Thoracic aorta (tissue), 2 donors: ENCODE measurements around the gene DRAP1. TPM values are rescaled to one million over a fixed set of nuclear protein-coding genes. Genes with fewer than 3 reads are reported as not detected.

Experiments used
- ATAC-seq: fragments of 150-250 bp; one replicate; pipeline ENCODE4 v1.8.0; 2017; ENCODE audit warnings: low read depth; ENCODE audit not compliant: insufficient number of reproducible peaks, low FRiP score
- DNase-seq: peaks from one replicate; pipeline ENCODE4 v3.0.0-alpha.2; 2020; ENCODE audit warnings: low spot score
- H3K27ac ChIP-seq, 2 donors: fragments of 200-600 bp; sonication (generic); 1 replicate in 1 of 2; 2 replicates in 1 of 2; pipeline ENCODE4 v1.5.1; 2016; ENCODE audit warnings: mild to moderate bottlenecking in 2 of 2, moderate library complexity in 2 of 2
- H3K27me3 ChIP-seq: fragments of 200-600 bp; sonication (generic); replicated peaks from 2 replicates; pipeline ENCODE4 v1.6.0; 2016; ENCODE audit warnings: mild to moderate bottlenecking; ENCODE audit not compliant: insufficient read depth
- H3K36me3 ChIP-seq: fragments of 200-600 bp; sonication (generic); one replicate; pipeline ENCODE4 v1.5.1; 2016
- H3K4me1 ChIP-seq, 2 donors: fragments of 200-600 bp; sonication (generic); 1 replicate in 1 of 2; 2 replicates in 1 of 2; pipeline versions ENCODE4 v1.5.1 to v1.6.0; 2016; ENCODE audit warnings: low read depth in 2 of 2, mild to moderate bottlenecking in 1 of 2; ENCODE audit not compliant: control insufficient read depth in 1 of 2
- H3K4me3 ChIP-seq: fragments of 200-600 bp; sonication (generic); 2 replicates; pipeline ENCODE4 v1.5.1; 2016; ENCODE audit warnings: mild to moderate bottlenecking
- H3K9me3 ChIP-seq: fragments of 200-600 bp; sonication (generic); 2 replicates; pipeline ENCODE4 v1.5.1; 2016
- total RNA-seq, 2 donors: library from RNA; depleted of rRNA; stranded (reverse); fragments of >200 nt; gene quantifications; one replicate each; pipeline versions ENCODE4 v1.1.0 to v1.2.3, GENCODE V29; 2016
- TF ChIP-seq, protein P1 (sequence below): fragments of 200-600 bp; sonication (generic); IDR thresholded peaks from one replicate; pipeline ENCODE4 v1.5.1; 2019; ENCODE audit warnings: antibody characterized with exemption

The DRAP1 gene
- total RNA-seq, 2 donors from 2014 or later = 82.5 to 91.2 TPM

DNA sequence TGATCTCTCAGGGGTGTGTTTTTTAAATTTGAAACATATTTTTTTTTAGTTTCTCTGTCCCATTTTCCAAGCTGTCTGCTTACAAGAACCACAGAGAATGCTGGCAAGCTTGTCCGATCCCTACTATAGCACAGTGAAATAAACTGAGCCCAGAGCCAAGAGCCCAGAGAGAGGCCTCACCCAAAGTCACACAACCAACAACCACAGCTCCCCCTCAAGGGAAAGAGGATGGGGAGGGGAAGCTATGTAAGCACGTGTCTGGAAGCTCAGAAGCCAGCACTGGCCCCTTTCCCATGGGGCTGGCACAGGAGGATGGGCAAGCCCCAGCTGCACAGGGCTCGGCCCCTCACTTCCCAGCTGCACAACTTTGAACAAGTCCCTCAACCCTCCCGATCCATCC, 39.1 kb downstream of the DRAP1 start:
- Histone ChIP-seq H3K27me3 (no peaks in the 10 kb centered on the region), H3K9me3 (no peaks in the 10 kb centered on the region), H3K27ac (no peak overlapping the region), H3K36me3 (no peaks in the 10 kb centered on the region), H3K4me3 (no peak overlapping the region), H3K4me1 (peaks cover 12% of the 10 kb centered on the region in 2 donors)
- no peak for ATAC-seq
- TF ChIP-seq, protein P1, sequence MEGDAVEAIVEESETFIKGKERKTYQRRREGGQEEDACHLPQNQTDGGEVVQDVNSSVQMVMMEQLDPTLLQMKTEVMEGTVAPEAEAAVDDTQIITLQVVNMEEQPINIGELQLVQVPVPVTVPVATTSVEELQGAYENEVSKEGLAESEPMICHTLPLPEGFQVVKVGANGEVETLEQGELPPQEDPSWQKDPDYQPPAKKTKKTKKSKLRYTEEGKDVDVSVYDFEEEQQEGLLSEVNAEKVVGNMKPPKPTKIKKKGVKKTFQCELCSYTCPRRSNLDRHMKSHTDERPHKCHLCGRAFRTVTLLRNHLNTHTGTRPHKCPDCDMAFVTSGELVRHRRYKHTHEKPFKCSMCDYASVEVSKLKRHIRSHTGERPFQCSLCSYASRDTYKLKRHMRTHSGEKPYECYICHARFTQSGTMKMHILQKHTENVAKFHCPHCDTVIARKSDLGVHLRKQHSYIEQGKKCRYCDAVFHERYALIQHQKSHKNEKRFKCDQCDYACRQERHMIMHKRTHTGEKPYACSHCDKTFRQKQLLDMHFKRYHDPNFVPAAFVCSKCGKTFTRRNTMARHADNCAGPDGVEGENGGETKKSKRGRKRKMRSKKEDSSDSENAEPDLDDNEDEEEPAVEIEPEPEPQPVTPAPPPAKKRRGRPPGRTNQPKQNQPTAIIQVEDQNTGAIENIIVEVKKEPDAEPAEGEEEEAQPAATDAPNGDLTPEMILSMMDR = no peak
- DNase-seq = no peak

DNA sequence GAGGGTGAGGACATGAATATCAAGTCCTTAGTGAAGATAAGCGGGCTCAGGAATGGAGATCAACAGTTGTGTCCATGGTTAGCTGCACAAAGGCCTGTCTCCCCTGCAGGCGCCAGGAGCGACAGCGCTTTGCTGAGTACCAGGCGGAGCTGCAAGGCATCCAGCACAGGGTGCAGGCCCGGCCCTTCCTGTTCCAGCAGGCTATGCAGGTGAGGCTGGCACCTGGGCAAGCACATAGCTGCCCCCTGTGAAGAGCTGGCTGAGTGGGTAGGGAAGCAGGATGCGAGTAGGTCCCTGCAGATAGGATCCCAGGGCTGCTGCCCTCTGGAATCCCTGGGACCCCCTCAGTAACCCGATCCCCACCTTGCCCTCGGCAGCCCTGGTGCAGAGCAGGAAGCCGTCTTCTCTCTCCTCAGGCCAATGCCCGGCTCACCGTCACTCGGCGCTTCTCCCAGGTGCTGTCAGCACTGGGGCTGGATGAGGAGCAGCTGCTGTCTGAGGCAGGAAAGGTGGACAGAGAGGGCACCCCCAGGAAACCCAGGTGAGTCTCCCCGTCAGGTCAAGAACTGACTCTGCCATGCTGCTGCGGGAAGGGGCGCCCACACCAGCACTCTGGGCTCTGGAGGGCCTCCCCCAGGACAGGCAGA, 39.7 kb downstream of the DRAP1 start:
- TF ChIP-seq, protein P1 = no peak
- H3K36me3 ChIP-seq = peaks cover 2% of the 10 kb centered on the region
- ATAC-seq (no peak), DNase-seq (no peak)
- H3K27ac ChIP-seq = no peak overlapping the region
- H3K4me1 ChIP-seq = peaks cover 18% of the 10 kb centered on the region in 2 donors
- H3K27me3 ChIP-seq = no peaks in the 10 kb centered on the region
- H3K9me3 ChIP-seq = no peaks in the 10 kb centered on the region
- H3K4me3 ChIP-seq = no peak overlapping the region

DNA sequence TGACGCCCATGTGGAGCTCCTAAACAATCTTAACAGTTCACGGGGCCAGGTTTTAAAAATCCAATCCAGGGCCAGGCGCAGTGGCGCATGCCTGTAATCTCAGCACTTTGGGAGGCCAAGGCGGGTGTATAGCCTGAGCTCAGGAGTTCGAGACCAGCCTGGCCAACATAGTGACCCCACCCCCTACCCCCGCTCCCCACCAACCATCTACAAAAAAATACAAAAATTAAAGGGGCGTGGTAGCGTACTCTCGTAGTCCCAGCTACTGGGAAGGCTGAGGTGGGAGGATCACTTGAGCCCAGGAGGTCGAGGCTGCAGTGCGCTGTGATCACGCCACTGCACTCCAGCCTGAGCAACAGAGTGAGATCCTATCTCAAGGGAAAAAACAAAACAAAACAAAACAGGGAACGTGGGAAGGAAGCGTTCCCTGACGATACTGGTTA, 41.6 kb downstream of the DRAP1 start:
- Histone ChIP-seq H3K4me3 (peak overlapping the region; percentile 100), H3K9me3 (no peaks in the 10 kb centered on the region), H3K27me3 (no peaks in the 10 kb centered on the region), H3K36me3 (peaks cover 21% of the 10 kb centered on the region), H3K27ac (peak overlapping the region; percentile 90 to 97), H3K4me1 (peaks cover 22% of the 10 kb centered on the region in 2 donors)
- DNase-seq (no peak), ATAC-seq (no peak)
- TF ChIP-seq, protein P1 = no peak

DNA sequence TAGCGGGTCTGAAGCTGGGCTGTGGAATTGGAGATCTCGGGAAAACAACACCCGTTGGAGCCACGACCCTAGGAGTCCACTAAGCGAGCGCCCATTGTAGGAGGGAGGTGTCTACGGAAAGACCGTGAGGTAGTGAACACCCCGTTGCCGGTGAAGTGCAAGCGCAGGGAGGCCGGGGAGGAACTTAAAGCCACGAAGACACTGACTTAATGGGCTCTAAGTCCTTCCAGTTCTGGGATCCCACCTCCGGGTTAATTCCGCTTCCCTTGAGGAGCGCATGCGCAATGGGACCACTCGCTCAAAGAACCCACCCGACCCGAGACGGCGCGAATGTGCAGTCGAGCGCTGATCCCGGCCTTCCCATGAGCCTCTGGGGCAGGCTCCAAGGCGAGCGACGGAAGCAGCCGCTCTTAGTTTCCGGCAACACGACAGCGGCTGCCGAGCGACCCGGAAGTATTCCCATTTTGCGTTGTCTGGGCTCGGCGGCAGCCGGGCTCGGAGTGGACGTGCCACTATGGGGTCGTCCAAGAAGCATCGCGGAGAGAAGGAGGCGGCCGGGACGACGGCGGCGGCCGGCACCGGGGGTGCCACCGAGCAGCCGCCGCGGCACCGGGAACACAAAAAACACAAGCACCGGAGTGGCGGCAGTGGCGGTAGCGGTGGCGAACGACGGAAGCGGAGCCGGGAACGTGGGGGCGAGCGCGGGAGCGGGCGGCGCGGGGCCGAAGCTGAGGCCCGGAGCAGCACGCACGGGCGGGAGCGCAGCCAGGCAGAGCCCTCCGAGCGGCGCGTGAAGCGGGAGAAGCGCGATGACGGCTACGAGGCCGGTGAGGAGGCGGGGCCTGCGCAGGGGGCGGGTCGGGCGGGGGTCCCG, 42.3 kb downstream of the DRAP1 start, which contains the start of gene SART1:
SART1 (plus strand) TSS at position 468 of the 874 bp plus-strand sequence; CDS start at position 515, 47 bp downstream.
- DNase-seq = peak; percentile 94
- H3K9me3 ChIP-seq = no peaks in the 10 kb centered on the region
- peak within 1 kb of the TSS; percentile 100 for H3K4me3 ChIP-seq
- peak; percentile 56 for ATAC-seq
- H3K27ac ChIP-seq = peak within 1 kb of the TSS; percentile 90 to 97
- no peaks in the 10 kb centered on the region for H3K27me3 ChIP-seq
- H3K36me3 ChIP-seq = peaks cover 28% of the 10 kb centered on the region
- TF ChIP-seq, protein P1 = no peak
- peaks cover 22% of the 10 kb centered on the region in 2 donors for H3K4me1 ChIP-seq

DNA sequence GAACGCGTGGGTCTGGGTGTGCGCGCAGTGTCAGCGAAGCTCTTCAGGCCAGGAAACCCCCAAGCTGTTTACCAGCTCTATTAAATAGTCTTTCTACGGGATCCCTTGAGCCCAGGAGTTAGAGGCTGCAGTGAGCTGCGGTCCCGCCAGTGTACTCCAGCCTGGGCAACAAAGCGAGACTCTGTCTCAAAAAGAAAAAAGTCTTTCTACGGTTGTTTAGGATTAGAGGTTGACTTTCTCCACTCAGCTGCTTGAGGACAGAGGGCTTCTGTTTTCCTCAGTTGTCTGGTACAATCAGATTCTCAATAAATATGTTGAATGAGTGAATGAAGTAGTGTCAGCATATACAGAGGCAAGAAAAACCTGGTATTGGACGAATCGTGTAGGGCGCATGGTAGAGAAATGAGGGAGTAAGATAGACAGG, 42.9 kb downstream of the DRAP1 start:
- Histone ChIP-seq H3K4me1 (peaks cover 22% of the 10 kb centered on the region in 2 donors), H3K27ac (no peak overlapping the region), H3K9me3 (no peaks in the 10 kb centered on the region), H3K4me3 (peak overlapping the region; percentile 100), H3K36me3 (peaks cover 34% of the 10 kb centered on the region), H3K27me3 (no peaks in the 10 kb centered on the region)
- ATAC-seq = no peak
- TF ChIP-seq, protein P1 = no peak
- DNase-seq = no peak
